T-helper 2 cell treated with Interferon-gamma antibody and Interleukin-4, amounts not matched to agents 100 ng/mL and 5 ng/mL, for 36 hours (primary cell): ENCODE measurements around the gene IFT81. TPM values are rescaled to one million over a fixed set of nuclear protein-coding genes. Genes with fewer than 3 reads are reported as not detected.

Source experiments
- total RNA-seq: library from RNA; stranded (reverse); gene quantifications from 2 replicates; pipeline ENCODE4 v1.2.3, GENCODE V29; 2022

The IFT81 gene
- total RNA-seq, 1 donor from 2014 or later: 1.2 TPM

Other genes starting within 250 kb of the IFT81 start
- 23.9 and 24.8 TPM in 2 replicates for gene GLTP, start 243.8 kb upstream of the IFT81 start, total RNA-seq
- 36.8 and 37.2 TPM in 2 replicates for gene TCHP, start 224.1 kb upstream of the IFT81 start, total RNA-seq
- gene GIT2, start 128.0 kb upstream of the IFT81 start, total RNA-seq: 106 and 113 TPM in 2 replicates
- 82.5 and 83.6 TPM in 2 replicates for gene ANKRD13A, start 124.9 kb upstream of the IFT81 start, total RNA-seq
- 22.8 and 23.8 TPM in 2 replicates for gene C12orf76, start 75.8 kb upstream of the IFT81 start, total RNA-seq
- 180 and 186 TPM in 2 replicates for gene ATP2A2, start 156.9 kb downstream of the IFT81 start, total RNA-seq